Activated effector memory CD4-positive, alpha-beta T cell treated with Interleukin-2 at 50 U/mL for 16 hours (primary cell): ENCODE data around the gene CFLAR.

Experiments
- DNase-seq: peaks from one replicate; pipeline ENCODE4 v3.0.0-alpha.2; 2020

Gene CFLAR

DNA sequence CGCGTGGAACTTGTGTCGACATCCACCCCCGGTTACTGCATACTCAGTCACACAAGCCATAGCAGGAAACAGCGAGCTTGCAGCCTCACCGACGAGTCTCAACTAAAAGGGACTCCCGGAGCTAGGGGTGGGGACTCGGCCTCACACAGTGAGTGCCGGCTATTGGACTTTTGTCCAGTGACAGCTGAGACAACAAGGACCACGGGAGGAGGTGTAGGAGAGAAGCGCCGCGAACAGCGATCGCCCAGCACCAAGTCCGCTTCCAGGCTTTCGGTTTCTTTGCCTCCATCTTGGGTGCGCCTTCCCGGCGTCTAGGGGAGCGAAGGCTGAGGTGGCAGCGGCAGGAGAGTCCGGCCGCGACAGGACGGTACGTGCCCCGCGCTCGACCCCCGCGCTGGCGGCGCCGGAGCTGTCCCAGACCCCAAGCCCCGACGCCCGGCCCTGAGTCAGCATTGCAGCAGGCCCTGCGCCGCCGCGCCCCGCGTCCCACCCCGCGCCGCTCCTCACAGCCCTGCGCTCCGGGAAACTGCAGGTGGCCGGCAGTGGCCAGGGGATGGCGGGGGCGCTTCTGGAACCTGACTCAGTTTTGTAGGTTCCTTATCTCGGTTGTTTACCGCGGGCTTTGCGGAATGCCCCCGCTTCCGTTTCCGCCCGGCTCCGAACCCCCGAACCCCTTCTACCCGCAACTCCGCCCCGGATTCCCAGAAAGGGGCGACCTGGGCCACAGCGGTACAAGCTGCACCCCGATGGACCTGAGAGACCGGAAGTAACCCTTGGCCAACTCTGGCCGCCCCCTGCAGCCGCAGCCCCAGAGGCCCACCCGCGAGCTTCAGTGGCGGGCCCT is at the start of gene CFLAR:
Gene CFLAR, plus strand, starts transcription at position 50 of the 844 bp plus-strand sequence. CDS start 13,702 bp downstream, outside the sequence.
- peak; percentile 79 for DNase-seq

DNA sequence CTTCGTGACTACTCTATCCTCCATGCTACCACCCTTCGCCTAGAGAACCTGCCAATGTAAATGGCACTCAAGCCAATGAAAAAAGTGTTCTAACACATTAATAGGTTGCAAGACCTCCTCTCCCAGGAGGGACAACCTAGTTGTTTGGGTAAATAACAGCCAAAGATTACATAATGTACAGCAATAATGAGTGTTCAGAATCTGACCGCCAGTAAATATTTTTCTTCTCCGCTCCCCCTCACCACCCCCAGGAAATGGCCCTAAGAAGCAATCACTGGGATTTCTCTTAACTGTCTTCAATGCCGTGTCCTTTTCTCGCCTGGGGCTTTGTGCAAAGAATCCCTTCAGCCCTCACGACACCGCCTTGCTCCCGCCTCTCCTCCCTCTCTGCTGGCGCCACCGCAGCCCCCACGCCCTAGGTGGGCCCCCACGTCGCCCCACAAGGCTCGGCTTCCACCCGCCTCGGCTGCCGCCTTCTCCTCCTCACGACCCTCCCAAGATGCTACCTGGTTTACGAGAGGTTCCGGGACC is 45.0 kb upstream of the CFLAR start:
- no peak for DNase-seq

DNA sequence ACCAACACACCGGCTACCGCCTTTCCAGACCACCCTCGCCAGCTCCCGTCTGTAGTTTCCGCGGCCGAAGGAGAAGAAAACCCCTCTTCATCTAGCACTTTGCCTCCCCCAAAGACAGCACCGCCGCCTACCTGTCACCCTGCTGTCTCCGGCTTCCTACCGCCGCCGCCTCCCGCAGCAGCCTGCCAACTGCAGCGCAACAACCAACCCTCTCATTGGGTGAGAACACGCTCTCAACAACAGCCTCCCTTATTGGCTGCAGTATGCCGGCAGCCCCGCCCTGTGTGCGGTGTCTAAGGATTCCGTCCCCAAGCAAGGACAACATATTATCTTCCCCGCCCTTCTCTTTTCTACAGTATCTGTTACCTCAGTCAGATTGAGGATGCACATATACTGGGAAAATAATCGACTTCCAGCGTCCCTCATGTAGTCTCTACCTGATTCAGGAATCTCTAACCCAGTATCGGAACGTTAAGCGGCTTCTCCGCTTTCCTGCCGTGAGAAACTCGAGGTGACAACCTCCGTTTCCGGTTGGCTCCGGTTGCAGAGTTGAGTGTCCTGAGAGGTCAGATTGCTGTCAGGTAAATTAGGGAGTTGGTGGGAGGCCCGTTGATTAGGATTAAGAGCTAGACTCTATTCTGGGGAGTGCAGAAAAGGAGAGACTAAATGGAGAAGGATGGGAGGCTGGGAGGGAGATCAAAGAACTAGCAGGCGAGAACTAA is 44.3 kb upstream of the CFLAR start, which contains the start of the genes HYCC2 and NDUFB3:
Gene HYCC2, minus strand, starts transcription at position 193 of the 722 bp plus-strand sequence. CDS start 47,662 bp downstream, outside the sequence.
Gene NDUFB3, plus strand, starts transcription at position 523 of the 722 bp plus-strand sequence. CDS start 6,882 bp downstream, outside the sequence.
- peak; percentile 87 for DNase-seq

DNA sequence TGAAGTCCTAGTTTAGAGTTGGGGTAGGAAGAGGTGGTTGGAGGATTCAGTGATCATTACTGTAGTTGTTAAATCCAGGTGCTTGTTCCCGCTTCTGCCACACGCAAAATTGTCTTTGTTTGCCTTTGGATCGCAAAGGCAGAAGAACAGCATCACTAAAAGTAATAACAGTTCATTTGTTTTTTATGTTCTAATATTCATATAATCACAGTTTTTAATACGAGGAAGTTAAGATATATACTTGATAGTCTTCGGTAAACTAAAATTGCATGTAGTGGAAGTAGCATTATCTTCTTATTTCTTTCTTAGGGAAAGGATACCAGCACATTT is 43.8 kb upstream of the CFLAR start:
- DNase-seq, result no peak

DNA sequence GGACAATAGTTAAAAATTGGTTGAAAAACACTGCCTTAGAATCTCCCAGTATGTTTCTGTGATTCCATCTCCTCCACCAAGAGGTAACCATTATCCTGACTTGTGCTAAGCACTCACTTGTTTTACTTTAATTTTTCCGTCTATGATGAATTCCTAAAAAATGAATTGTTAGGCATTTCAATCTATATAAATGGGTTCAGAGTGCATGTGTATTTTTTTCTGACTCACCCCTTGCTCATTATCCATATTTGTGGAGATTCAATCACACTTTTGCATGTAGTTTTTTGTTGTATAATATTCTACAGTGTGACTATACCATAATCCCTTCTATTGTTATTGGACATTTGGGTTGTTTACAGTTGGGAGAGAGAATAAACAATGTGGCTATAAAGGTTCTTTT is 42.9 kb upstream of the CFLAR start:
- DNase-seq, result no peak

DNA sequence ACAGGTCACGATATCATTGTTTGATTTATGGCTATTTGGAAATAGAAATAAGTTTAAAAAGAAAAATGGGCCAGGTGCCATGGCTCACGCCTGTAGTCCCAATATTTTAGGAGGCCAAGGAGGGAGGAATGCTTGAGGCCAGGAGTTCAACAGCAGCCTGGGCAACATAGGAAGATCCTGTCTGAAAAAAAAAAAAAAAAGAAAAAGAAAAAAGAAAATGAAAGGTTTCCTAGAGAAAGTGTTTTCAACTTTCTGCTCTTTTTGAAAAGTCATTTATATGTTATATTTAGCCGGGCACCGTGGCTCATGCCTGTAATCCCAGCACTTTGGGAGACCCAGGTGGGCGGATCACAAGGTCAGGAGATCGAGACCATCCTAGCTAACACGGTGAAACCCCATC is 41.0 kb upstream of the CFLAR start:
- DNase-seq, result no peak

DNA sequence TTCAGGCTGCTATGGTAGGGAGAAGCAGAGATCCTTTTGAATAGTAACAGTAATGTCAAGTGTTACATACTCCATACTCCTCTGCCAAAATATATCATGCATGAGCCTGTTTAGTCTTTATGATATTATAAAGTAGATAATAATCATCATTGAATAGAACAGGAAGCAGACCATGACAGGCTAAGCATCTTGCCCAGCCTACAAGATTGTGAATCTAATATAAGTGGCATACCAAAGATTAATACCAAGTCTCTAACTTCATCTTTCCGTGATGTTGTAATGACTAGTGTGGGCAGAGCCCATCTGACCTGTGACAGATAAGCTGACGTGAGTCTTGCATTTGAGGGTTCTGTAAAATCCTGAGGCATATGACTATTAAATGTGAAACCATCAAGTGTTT is 31.1 kb upstream of the CFLAR start:
- no peak for DNase-seq

DNA sequence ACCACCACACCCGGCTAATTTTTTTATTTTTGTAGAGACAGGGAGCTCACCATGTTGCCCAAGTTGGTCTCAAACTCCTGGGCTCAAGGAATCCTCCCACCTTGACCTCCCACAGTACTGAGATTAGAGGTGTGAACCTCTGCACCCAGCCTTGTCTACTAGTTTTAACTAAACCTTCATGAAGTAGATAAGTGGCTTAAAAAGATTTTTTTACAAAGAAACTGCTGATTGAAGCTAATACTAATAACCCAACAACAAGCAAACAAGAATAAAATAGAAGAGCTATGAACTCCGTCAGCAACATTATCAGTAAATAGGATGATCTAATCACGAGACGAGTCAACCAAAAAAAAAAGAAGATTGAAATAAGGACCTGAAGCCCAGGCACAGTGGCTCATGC is 25.4 kb upstream of the CFLAR start:
- no peak for DNase-seq

DNA sequence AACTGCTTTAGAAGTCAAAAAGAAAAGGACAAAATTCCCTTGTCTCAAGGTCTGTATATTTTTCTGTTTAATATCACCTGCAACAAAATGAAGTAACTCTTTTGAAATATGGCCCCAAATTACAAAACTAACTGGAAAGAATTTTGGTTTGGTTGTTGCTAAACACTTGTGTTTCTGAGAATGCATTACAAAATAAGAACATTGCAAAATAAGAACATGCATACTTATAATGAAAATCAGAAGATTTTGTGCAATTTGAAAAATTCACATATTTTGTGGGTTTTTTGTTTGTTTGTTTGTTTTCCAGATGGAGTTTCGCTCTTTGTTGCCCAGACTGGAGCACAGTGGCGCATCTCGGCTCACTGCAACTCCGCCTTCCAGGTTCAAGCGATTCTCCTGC is 22.4 kb upstream of the CFLAR start:
- no peak for DNase-seq

DNA sequence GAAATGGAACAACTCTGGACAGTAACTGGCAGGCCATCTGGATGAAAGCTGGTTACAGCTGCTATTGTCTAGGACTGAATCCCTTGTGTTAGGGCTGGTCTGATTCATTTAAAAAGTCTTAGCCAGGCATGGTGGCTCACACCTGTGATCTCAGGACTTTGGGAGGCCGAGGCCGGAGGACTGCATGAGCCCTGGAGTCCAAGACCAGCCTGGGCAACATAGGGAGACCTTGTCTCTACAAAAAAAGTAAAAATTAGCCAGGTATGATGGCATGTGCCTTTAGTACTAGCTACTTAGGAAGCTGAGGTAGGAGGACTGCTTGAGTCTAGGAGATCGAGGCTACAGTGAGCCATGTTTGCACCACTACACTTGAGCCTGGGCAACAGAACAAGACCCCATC is 15.5 kb upstream of the CFLAR start:
- no peak for DNase-seq

DNA sequence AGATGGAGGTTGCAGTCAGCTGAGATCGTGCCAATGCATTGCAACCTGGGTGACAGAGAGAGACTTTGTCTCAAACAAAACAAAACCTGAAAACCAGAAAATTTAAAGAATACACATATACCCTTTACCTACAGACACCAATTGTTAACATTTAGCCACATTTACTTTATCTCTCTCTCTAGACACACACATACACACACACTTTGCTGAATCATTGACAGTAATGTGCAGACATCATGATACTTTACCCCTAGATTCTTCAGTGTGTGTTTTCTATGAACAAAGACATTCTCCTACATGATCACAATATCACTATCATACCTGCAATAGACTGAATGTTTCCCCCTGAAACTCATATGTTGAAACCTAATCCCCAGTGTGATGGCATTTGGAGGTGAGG is 10.2 kb upstream of the CFLAR start:
- no peak for DNase-seq

DNA sequence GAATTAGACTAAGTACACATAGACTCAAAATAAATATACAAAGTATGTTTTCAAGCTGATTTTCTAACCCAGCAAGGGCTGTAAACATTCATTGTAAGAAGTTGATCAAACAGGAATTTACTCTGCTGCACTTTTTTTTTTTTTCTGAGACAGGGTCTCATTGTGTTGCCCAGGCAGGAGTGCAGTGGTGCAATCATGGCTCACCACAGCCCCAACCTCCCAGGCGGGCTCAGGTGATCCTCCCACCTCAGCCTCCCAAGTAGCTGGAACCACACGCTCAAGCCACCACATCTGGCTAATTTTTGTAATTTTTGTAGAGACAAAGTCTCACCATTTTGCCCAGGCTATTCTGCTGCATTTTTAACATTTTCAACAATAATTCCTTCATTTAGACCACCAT is 8.3 kb upstream of the CFLAR start:
- DNase-seq, result no peak

DNA sequence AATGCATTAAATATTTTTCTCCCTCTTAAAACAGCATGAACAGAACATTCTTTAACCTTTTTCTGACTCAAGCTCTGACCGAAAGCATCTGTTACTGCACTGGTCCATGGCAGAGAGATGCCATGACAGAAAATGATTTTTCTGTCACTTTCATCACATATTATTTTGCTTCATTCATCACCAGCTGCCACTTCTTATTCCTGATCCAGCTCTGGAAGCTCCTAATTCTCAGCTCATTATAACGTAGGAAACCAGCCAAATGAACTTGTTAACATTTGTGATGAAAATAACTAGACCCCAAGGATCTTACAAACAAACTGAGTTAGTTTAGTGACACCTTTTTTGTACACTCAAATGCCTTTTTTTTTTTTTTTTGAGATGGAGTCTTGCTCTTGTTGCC is 7.6 kb upstream of the CFLAR start:
- DNase-seq, result no peak

DNA sequence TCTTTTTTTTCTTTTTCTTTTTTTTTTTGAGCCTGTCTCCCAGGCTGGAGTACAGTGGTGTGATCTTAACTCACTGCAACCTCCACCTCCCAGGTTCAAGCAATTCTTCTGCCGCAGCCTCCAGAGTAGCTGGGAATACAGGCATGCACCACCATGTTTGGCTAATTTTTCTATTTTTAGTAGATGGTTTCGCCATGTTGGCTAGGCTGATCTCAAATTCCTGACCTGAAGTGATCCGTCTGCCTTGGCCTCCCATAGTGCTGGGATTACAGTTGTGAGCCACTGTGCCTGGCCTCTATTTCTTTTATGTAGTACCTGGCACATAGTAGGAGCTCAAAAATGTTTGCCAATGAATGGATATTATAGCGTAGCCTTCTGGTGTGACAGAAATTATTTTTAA is 6.8 kb upstream of the CFLAR start:
- no peak for DNase-seq

DNA sequence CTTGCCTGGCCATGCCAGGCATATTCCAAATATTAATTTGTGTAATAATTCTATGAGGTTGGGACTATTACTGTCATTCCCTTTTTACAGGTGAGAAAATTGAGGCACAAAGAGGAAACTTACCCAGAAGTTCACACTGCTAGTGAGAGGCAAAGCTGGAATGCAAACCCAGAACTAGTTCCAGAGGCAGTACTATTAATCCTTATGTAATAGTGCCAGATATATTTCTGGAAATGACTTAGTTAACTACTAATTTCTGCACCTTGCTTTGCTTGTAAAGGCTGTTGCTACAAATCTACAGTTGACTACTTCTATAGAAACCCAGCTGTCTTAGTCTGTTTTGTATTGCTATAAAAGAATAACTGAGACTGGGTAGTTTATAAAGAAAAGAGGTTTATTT is 5.3 kb upstream of the CFLAR start:
- no peak for DNase-seq

DNA sequence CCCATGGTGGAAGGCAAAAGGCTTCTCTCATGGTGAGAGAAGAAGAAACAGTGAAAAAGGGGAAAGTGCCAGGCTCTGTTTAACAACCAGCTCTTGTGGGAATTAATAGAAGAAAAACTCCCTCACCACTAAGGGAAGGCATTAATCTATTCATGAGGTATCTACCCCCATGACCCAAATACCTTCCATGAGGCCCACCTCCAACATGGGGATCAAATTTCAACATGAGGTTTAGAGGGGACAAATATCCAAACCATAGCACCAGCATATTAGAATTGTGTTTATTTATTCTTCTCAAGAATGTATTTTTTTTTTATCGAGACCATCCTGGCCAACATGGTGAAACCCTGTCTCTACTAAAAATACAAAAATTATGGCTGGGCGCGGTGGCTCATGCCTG is 4.9 kb upstream of the CFLAR start:
- no peak for DNase-seq

DNA sequence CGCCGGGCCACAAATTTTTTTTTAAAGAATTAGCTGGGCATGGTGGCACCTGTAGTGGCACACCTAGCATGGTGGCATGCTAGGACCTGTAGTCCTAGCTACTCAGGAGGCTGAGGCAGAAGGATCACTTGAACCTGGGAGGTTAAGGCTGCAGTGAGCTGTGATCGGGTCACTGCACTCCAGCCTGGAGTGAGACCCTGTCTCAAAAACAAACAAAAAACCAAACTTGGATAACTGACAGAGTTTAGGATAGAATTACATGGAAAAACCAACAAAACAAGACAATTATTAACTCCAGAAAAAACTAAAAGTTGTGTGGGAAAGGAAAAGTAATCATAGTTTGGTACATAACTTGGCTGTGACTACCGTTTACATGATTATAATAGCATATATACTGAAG is 1.6 kb upstream of the CFLAR start:
- DNase-seq, result no peak

DNA sequence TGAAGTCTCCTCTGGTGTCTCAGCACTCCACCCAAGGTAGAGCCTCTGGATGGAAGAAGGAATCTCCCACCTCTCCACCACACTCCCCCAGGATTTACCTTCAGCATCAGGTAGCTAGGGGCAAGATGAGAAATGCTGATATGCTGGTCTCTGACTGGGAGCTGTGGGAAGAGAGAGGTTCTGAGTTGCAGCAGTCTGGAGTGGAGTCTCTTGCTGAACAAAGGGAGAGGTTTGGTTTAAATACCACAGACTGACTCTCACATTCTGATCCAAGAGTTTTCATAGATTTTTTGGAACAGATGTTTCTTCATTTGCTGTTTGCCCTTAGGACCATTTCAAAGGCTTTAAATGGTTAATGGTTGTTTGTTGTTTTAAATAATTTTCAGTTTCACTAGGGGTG is 1.1 kb upstream of the CFLAR start:
- no peak for DNase-seq

DNA sequence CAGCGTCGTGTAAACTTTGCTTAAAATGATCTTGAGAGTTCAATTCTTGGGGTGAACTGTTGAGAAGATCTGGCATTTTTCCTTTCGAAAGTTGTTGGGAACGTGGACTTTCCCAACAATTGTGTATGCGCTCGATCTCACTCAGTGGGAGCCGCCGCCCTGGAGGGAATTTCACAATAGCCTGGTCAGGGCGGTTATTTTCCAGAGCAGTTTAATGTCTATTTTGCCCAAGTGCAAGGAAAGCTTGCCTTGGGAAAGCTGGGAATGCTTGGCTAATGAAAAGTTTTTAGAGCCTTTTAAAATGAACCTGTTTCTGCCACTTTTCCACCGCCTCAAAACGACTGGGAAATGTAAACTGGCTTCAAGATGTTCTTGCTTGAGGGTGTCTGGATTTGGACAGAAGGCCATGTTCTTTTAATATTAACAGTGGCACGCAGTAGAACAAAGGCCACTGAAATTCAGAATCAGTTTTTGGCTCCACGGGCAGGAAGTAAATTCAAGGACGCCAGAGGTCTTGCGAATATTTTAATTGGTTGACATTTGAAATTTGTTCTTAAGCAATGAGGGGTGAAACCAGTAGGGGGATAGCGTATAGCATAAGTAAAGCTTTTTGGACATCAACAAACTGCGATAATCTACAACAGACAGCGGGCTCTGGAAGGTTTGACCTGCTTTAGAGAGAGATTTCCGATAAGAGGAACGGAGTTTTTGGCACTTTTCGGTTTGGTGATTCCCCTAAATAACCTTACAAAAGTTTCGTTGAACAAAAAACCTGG is 1.2 kb downstream of the CFLAR start:
- DNase-seq, result peak; percentile 10

DNA sequence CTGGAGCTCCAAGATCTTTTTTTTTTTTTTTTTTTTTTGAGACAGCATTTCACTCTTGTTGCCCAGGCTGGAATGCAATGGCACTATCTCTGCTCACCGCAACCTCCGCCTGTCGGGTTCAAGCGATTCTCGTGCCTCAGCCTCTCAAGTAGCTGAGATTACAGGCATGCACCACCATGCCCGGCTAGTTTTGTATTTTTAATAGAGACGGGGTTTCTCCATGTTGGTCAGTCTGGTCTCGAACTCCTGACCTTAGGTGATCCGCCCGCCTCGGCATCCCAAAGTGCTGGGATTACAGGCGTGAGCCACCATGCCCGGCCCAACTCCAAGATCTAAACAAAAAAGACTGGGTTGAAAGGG is 1.8 kb downstream of the CFLAR start:
- DNase-seq, result peak; percentile 35

DNA sequence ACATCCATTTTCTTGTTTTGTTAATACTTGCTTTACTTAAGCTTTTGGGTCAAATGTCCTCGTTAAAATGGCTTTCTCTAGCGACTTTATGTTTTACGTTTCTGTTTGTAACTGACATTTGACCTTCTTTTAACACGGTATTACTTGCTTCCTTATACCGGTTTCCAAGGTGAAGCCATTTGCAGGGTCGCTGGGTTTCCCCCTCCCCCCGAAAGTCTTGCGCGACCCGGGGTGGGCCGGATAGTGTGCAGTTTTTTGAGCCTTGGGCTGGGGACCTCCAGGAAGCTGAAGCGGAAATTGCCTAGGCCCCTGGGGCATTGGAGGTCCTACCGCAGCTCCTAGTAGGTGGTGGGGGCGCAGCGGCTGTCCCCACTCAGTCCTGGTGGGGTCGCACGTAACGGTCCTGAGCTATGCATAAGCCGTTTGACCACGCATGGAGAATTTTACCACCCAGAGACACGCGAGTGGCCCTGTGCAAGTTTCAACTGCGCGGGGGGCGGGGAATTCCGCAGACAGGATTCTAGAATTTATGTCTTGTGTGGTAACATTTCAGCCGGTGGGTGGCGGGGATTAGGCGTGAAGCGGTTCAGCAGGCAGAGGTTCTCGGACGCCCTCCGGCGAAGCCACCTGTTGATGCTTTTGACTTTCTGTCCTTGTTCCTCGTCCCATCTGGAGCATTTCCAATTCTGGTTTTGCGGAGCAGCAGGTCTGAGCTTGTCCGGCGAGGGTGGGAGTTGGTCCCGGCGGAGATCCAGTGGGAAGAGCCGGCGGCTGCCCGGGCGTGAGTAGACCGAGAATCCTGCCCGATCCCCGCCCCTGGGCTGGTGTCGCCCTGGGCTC is 2.4 kb downstream of the CFLAR start:
- peak; percentile 77 for DNase-seq
